ENCODE data around the gene PIK3C2G.
A peak's percentile ranks its signal among the peaks of the same experiment; 100 is the strongest.

The PIK3C2G gene

DNA sequence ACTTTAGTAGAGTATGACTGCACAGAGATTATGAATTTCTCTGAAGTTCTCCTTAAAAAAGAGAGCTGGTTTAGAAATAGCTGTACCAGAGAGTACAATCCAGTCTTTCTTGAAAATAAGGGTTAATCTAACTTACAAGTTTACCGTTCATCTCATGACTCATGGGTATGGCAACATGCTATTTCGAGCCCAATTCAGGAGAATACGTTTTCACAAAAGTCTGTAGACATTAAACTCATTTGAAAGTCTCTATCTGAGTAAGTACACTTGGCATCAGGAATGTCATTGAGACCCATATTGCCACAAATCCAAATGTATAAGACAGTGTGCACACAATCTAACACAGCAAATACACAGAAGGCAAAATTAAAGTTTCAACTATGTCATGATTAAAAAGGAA, 160.5 kb downstream of the PIK3C2G start:
- no peak for DNase-seq

DNA sequence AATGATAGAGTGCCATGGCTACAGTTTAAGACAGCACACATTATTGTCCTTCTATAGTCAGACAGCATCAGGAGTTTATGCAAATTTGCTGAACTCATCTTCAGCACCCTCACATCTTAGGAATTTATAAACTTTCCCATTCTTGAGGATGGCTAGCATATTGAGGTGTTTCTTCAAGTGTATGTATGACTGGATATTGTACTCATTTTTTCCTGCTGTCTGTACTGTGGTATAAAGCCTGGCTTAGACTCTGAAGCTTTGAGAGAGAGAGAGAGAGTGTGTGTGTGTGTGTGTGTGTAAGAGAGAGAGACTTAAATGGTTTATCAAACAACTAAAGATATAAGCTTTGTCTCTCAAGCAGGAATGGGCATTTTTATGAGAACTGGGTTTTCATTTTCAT, 161.6 kb downstream of the PIK3C2G start:
- no peak for DNase-seq

- no peak for DNase-seq
Measured at GRCh38 chr12:18424857-18425256, 163.5 kb downstream of the PIK3C2G start.

- no peak for DNase-seq
Measured at GRCh38 chr12:18427520-18427919, 166.2 kb downstream of the PIK3C2G start.

- no peak for DNase-seq
Measured at GRCh38 chr12:18428416-18428815, 167.1 kb downstream of the PIK3C2G start.

GRCh38 chr12:18429366-18429765, 168.0 kb downstream of the PIK3C2G start:
- no peak for DNase-seq

GRCh38 chr12:18430425-18431048, 169.2 kb downstream of the PIK3C2G start:
- DNase-seq: peak; percentile 69

GRCh38 chr12:18431771-18432170, 170.5 kb downstream of the PIK3C2G start:
- no peak for DNase-seq

GRCh38 chr12:18432206-18432605, 170.9 kb downstream of the PIK3C2G start:
- no peak for DNase-seq

DNA sequence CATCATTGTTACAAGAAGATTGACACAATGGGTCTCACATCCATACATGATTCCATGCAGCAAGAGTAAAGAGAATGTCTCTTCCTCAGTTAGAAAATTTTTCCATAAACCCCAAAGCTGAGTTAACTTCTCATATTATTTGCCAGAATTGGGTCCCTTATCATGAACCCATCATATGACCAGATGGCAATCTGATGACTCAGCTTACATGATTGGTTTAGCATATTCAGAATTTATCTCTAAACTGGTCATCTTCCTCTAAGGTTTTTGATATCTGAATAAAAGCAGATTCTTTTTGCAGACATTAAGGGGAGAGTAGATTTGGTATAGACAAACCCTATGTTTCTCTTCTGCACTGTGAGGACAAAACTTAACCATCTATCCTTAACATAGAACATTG, 174.9 kb downstream of the PIK3C2G start:
- no peak for DNase-seq

GRCh38 chr12:18439541-18439940, 178.2 kb downstream of the PIK3C2G start:
- DNase-seq: no peak

DNA sequence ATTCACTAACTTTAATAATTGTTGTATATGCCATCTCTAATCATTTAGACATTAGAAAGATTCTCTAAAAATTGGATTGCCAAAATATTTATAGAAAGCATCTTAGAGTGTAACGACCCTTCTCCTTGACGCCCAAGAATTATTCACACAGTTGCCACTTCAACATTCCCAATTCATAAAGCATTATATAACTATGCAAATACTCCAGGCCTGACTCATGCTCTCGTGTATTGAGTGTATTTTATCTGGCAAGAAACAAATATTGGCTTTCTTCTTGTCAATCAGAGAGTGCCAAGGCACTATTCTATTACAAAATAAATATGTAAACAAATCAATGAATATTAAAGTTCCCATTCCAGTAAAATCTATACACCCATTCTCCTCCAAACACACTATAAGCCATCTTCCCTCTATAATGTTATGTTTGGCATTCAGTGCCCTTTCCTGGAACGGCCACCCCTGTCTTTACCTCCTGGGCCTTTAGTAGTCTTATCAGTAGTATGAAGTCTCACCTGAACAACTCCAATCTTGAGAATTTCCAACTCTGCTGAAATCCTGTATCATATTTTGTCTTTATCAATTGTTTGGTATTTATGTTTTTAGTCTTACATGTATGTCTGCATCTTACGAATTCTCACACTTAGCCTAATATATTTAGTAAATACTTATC, 182.6 kb downstream of the PIK3C2G start:
- DNase-seq: no peak

DNA sequence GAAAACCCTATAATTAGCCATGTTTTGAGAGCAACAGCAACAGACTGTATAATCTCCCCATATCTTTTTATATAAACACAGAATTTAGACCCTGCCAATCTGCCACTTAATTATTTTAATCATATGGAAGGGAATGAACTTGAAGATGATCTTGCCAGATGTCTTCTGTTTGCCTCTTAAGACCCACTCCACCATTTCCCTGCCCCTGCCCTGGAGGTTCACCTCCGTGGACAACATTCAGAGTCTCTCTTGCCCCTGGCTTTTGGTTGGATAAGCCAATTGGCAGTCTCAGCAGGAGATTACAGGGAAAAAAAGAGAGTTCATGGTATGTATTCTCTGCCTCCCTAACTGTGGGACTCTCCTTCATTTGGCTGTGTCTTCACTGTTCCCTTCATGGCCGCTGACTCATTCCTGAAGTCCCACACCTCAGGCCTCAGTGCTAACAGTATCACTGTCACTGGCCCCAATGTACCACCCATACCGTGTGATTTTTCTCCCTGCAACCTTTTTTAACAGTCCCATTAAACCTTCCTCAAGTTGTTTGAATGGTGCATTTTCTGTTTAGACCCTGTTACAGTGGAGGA, 184.8 kb downstream of the PIK3C2G start:
- no peak for DNase-seq

GRCh38 chr12:18454330-18454729, 193.0 kb downstream of the PIK3C2G start:
- no peak for DNase-seq

DNA sequence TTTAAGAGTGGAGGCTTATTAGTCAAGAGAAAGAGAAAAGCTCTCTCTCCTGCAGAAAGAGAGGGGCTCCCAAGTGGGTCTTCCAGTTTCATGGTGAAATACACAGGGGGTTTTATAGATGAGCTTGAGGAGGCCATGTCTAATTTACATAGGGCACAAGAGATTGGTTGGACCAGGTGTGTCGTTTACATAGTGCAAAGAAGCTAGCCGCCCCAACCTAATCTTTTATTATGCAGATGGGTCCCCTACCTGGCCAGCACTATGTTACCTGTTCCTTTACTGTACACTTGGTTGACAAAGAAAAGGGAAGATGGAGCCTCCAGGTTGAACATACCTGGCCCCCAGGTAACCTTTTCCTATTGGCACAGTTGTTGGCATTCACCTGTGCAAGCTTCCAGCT, 195.0 kb downstream of the PIK3C2G start:
- DNase-seq: no peak

DNA sequence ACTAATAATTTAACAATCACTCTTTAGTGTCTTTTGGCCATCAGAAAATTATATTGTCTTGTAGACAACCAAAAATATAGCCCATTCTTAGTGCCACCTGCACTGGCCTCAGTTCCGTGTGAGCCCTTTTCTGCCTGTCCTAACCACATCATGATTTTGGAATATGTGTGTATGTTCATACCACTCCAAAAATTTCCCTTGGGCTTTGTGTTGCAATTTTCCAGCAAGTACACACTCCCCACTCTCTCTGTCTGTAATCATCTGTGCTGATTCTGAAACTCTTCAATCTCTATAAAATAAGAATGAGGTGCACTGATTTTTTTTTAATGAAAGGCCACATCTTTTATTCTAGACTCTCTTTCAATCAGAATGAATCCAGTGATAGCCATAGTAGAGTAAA, 196.0 kb downstream of the PIK3C2G start:
- no peak for DNase-seq

- no peak for DNase-seq
Measured at GRCh38 chr12:18461758-18462157, 200.4 kb downstream of the PIK3C2G start.

- no peak for DNase-seq
Measured at GRCh38 chr12:18462442-18462841, 201.1 kb downstream of the PIK3C2G start.

GRCh38 chr12:18467620-18468245, 206.4 kb downstream of the PIK3C2G start:
- DNase-seq: no peak

- no peak for DNase-seq
Measured at GRCh38 chr12:18468246-18469075, 207.1 kb downstream of the PIK3C2G start.

- DNase-seq: no peak
Measured at GRCh38 chr12:18470251-18470650, 208.9 kb downstream of the PIK3C2G start.

GRCh38 chr12:18472304-18472703, 211.0 kb downstream of the PIK3C2G start:
- no peak for DNase-seq

- DNase-seq: no peak
Measured at GRCh38 chr12:18472806-18473205, 211.5 kb downstream of the PIK3C2G start.
